Measurements from ENCODE around the gene PTPRA. TPM values are rescaled to one million over a fixed set of nuclear protein-coding genes. Genes with fewer than 3 reads are reported as not detected.
A peak's percentile ranks its signal among the peaks of the same experiment; 100 is the strongest.

Gene PTPRA
- 39.9 to 61.2 TPM (median 53.3 TPM) in 3 replicates for polyA plus RNA-seq
- 55.4 TPM for polyA plus RNA-seq (2011; ENCODE audit: low read depth)
- 40.4 and 74.0 TPM in 2 replicates for polyA plus RNA-seq (2011; cell fraction: cytosol; rRNA removed)
- 52.7 and 65.3 TPM in 2 replicates for polyA plus RNA-seq (2011; cell fraction: nucleus; rRNA removed)
- polyA plus RNA-seq (2012; ENCODE audit: low replicate concordance): 28.9 and 29.2 TPM in 2 replicates
- 22.4 to 55.7 TPM (median 43.9 TPM) in 3 replicates for polyA minus RNA-seq
- 25.5 TPM for polyA minus RNA-seq (2011; cell fraction: cytosol; rRNA and poly(A)+ RNA removed)
- polyA minus RNA-seq (2011; cell fraction: nucleus; rRNA and poly(A)+ RNA removed): 19.1 and 40.7 TPM in 2 replicates

- H3K36me3 ChIP-seq (ENCODE audit: control insufficient read depth in 2 of 2, extremely low read depth in 1 of 2, insufficient read depth in 2 of 2, low read length in 2 of 2): no peaks in the 10 kb centered on the region
- TF ChIP-seq, protein P1, sequence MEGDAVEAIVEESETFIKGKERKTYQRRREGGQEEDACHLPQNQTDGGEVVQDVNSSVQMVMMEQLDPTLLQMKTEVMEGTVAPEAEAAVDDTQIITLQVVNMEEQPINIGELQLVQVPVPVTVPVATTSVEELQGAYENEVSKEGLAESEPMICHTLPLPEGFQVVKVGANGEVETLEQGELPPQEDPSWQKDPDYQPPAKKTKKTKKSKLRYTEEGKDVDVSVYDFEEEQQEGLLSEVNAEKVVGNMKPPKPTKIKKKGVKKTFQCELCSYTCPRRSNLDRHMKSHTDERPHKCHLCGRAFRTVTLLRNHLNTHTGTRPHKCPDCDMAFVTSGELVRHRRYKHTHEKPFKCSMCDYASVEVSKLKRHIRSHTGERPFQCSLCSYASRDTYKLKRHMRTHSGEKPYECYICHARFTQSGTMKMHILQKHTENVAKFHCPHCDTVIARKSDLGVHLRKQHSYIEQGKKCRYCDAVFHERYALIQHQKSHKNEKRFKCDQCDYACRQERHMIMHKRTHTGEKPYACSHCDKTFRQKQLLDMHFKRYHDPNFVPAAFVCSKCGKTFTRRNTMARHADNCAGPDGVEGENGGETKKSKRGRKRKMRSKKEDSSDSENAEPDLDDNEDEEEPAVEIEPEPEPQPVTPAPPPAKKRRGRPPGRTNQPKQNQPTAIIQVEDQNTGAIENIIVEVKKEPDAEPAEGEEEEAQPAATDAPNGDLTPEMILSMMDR (optimal IDR thresholded peaks at IDR 0.05 in 1 of 3, IDR thresholded peaks at IDR 0.05 in 1 of 3, conservative IDR thresholded peaks at IDR 0.05 in 1 of 3; ENCODE audit: extremely low read depth in 1 of 3, insufficient read depth in 2 of 3, low read length in 3 of 3): no peak
- TF ChIP-seq EZH2 (IDR thresholded peaks at IDR 0.05; ENCODE audit: low read length): no peak
- H3K4me2 ChIP-seq (ENCODE audit: control insufficient read depth, extremely low read depth, insufficient read depth, low read depth, low read length): peak within 1 kb of the TSS; percentile 99
- peak within 1 kb of the TSS; percentile 81 for H3K9ac ChIP-seq (ENCODE audit: control insufficient read depth, extremely low read depth, insufficient read depth, low read length)
- H4K20me1 ChIP-seq (ENCODE audit: control insufficient read depth, extremely low read depth, insufficient read depth, low read length): no peaks in the 10 kb centered on the region
- H3K79me2 ChIP-seq (ENCODE audit: control insufficient read depth, insufficient read depth, low read length): peaks cover 26% of the 10 kb centered on the region
- peak within 1 kb of the TSS; percentile 91 to 96 (median 92) for H3K4me3 ChIP-seq (ENCODE audit: control insufficient read depth in 2 of 3, extremely low read depth in 1 of 3, insufficient read depth in 2 of 3, low read depth in 1 of 3, low read length in 3 of 3)
- dilution Hi-C loops (cut with MboI; ENCODE audit: extremely low pct_ligation_motif_present, low sequenced_read_pairs): no loop called here
- H3K9me3 ChIP-seq (ENCODE audit: control insufficient read depth, low read depth, low read length): no peaks in the 10 kb centered on the region
- peak within 1 kb of the TSS; percentile 34 for H2AFZ ChIP-seq (ENCODE audit: control insufficient read depth, low read length)
- H3K27ac ChIP-seq (ENCODE audit: control insufficient read depth, insufficient read depth, low read length): peak within 1 kb of the TSS; percentile 69
- H3K9me1 ChIP-seq (ENCODE audit: control insufficient read depth, extremely low read depth, insufficient read depth, low read length): no peaks in the 10 kb centered on the region
- peaks cover 3% of the 10 kb centered on the region for H3K27me3 ChIP-seq (ENCODE audit: control insufficient read depth, extremely low read depth, insufficient read depth, low read length)
- H3K4me1 ChIP-seq (ENCODE audit: control insufficient read depth, extremely low read depth, insufficient read depth, low read length): peaks cover 23% of the 10 kb centered on the region
- DNase-seq (ENCODE audit: low read depth, low spot score) (peak; percentile 45), FAIRE-seq (no peak)
Measured at GRCh38 chr20:2873010-2873746, at the start of gene PTPRA. Gene PTPRA (plus strand): TSS chr20:2873481. CDS start chr20:2964278, 90,797 bp downstream.

GRCh38 chr20:2825761-2826160, 47.5 kb upstream of the PTPRA start:
- no peaks in the 10 kb centered on the region for H4K20me1 ChIP-seq (ENCODE audit: control insufficient read depth, extremely low read depth, insufficient read depth, low read length)
- H3K4me2 ChIP-seq (ENCODE audit: control insufficient read depth, extremely low read depth, insufficient read depth, low read depth, low read length): no peak overlapping the region
- no peak overlapping the region for H2AFZ ChIP-seq (ENCODE audit: control insufficient read depth, low read length)
- H3K4me3 ChIP-seq (ENCODE audit: control insufficient read depth in 2 of 3, extremely low read depth in 1 of 3, insufficient read depth in 2 of 3, low read depth in 1 of 3, low read length in 3 of 3): no peak overlapping the region
- dilution Hi-C loops (cut with MboI; ENCODE audit: extremely low pct_ligation_motif_present, low sequenced_read_pairs): no loop called here
- no peaks in the 10 kb centered on the region for H3K79me2 ChIP-seq (ENCODE audit: control insufficient read depth, insufficient read depth, low read length)
- no peak overlapping the region for H3K27ac ChIP-seq (ENCODE audit: control insufficient read depth, insufficient read depth, low read length)
- H3K36me3 ChIP-seq (ENCODE audit: control insufficient read depth in 2 of 2, extremely low read depth in 1 of 2, insufficient read depth in 2 of 2, low read length in 2 of 2): no peaks in the 10 kb centered on the region
- no peaks in the 10 kb centered on the region for H3K9me1 ChIP-seq (ENCODE audit: control insufficient read depth, extremely low read depth, insufficient read depth, low read length)
- FAIRE-seq: peak; percentile 17
- DNase-seq (ENCODE audit: low read depth, low spot score): no peak
- TF ChIP-seq EZH2 (IDR thresholded peaks at IDR 0.05; ENCODE audit: low read length): no peak
- TF ChIP-seq, protein P1 (optimal IDR thresholded peaks at IDR 0.05 in 1 of 3, IDR thresholded peaks at IDR 0.05 in 1 of 3, conservative IDR thresholded peaks at IDR 0.05 in 1 of 3; ENCODE audit: extremely low read depth in 1 of 3, insufficient read depth in 2 of 3, low read length in 3 of 3): no peak
- H3K27me3 ChIP-seq (ENCODE audit: control insufficient read depth, extremely low read depth, insufficient read depth, low read length): peaks cover 29% of the 10 kb centered on the region
- no peaks in the 10 kb centered on the region for H3K9me3 ChIP-seq (ENCODE audit: control insufficient read depth, low read depth, low read length)
- no peaks in the 10 kb centered on the region for H3K4me1 ChIP-seq (ENCODE audit: control insufficient read depth, extremely low read depth, insufficient read depth, low read length)
- no peak overlapping the region for H3K9ac ChIP-seq (ENCODE audit: control insufficient read depth, extremely low read depth, insufficient read depth, low read length)

All from keratinocyte (primary cell).